SHP77 (cell line): ENCODE data around the gene IFT57.

ENCODE experiments used
- DNase-seq, 2 experiments: peaks; one replicate each; lab custom pipeline; 2025; lab: John Stamatoyannopoulos, UW

Gene IFT57

GRCh38 chr3:108218811-108219210 is 3.4 kb downstream of the IFT57 start:
- DNase-seq: no peak

- no peak for DNase-seq
These were observed 6.4 kb downstream of the IFT57 start for GRCh38 chr3:108215871-108216270.

GRCh38 chr3:108209579-108209978 is 12.6 kb downstream of the IFT57 start:
- DNase-seq: no peak

GRCh38 chr3:108208831-108209230 is 13.4 kb downstream of the IFT57 start:
- no peak for DNase-seq

GRCh38 chr3:108202834-108203233 is 19.4 kb downstream of the IFT57 start:
- DNase-seq: no peak

GRCh38 chr3:108202080-108202479 is 20.1 kb downstream of the IFT57 start:
- no peak for DNase-seq

- DNase-seq: no peak
These were observed 21.0 kb downstream of the IFT57 start for GRCh38 chr3:108201258-108201657.

- no peak for DNase-seq
These were observed 21.6 kb downstream of the IFT57 start for GRCh38 chr3:108200578-108200977.

- DNase-seq: no peak
These were observed 22.2 kb downstream of the IFT57 start for GRCh38 chr3:108200024-108200423.

GRCh38 chr3:108191394-108191793 is 30.8 kb downstream of the IFT57 start:
- no peak for DNase-seq

- no peak for DNase-seq
These were observed 31.9 kb downstream of the IFT57 start for GRCh38 chr3:108190346-108190745.

GRCh38 chr3:108189440-108189839 is 32.8 kb downstream of the IFT57 start:
- DNase-seq: no peak

GRCh38 chr3:108185536-108185935 is 36.7 kb downstream of the IFT57 start:
- DNase-seq: no peak

GRCh38 chr3:108184824-108185223 is 37.4 kb downstream of the IFT57 start:
- DNase-seq: no peak

GRCh38 chr3:108183971-108184370 is 38.3 kb downstream of the IFT57 start:
- no peak for DNase-seq

- no peak for DNase-seq
These were observed 39.0 kb downstream of the IFT57 start for GRCh38 chr3:108183181-108183580.

GRCh38 chr3:108182339-108182738 is 39.9 kb downstream of the IFT57 start:
- no peak for DNase-seq

- DNase-seq: no peak
These were observed 41.1 kb downstream of the IFT57 start for GRCh38 chr3:108181172-108181571.

- no peak for DNase-seq
These were observed 42.0 kb downstream of the IFT57 start for GRCh38 chr3:108180194-108180593.

- DNase-seq: no peak
These were observed 43.5 kb downstream of the IFT57 start for GRCh38 chr3:108178676-108179075.

GRCh38 chr3:108177536-108177935 is 44.7 kb downstream of the IFT57 start:
- no peak for DNase-seq

GRCh38 chr3:108175352-108175751 is 46.9 kb downstream of the IFT57 start:
- DNase-seq: no peak

GRCh38 chr3:108171106-108171505 is 51.1 kb downstream of the IFT57 start:
- peak in 1 of 2 experiments; percentile 3 for DNase-seq

GRCh38 chr3:108164391-108164790 is 57.8 kb downstream of the IFT57 start:
- no peak for DNase-seq

GRCh38 chr3:108159865-108160264 is 62.4 kb downstream of the IFT57 start:
- no peak for DNase-seq
